ENCODE measurements around the gene LRCOL1.
"Not testable (repeated sequence)": the region's sequence is repeated elsewhere in the genome, so short reads cannot be mapped to it uniquely, and the experiment has no call there.

LRCOL1 gene

DNA sequence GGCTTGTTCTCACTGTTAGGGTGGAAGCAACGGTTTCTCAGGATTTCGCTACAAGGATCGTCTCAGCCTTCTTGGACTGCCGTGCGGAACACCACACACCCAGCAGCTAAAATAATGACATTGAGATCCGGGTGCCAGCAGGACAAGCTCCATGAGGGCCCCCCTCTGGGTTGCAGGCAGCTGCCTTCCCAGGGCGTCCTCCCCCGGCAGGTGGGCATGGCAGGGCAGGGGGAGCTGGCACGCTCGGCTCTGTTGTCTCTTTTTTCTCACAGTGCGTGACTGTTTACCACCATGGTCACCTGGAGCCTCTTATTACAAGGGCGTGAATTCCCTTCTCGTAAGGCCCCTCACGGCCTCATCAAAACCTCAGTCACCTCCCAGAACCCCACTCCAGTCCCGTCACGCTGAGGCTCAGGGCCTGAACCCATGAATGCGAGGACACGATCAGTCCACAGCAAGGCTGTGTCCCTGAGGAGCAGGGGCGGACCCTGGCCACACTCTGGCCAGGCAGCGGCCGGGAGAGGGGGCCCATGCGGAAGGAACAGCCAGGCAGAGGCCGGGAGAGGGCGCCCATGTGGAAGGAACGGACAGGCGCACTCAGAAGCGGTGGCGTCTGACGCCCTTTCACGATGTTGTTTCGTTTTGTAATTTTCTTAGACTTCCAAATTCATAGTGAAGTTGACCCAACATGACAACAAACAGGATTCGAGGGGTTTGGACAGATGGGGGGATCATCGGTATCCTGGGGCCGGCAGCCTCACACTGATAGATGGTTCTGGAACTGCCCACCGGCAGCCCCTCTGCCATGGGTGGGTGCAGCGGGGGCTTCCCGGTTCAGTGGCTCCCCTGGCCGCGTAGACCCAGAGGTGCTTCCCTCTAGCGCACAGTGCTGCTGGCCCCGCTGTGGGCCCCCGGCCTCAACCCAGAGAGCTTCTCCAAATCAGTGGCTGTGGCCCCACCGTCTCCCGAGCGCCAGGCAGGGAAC lies 10.0 kb downstream of the LRCOL1 start:
- peak; percentile 90 for DNase-seq

DNA sequence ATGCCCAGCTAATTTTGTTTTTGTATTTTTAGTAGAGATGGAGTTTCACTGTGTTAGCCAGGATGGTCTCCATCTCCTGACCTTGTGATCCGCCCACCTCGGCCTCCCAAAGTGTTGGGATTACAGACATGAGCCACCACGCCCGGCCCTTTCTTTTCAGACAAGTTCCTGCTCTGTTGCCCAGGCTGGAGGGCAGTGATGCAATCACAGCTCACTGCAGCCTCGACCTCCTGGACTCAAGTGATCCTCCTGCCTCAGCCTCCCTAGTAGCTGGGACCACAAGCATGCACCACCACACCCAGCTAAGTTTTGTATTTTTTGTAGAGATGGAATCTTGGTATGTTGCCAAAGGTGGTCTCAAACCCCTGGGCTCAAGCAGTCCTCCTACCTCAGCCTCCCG lies 10.9 kb downstream of the LRCOL1 start:
- DNase-seq, result not testable (repeated sequence)

DNA sequence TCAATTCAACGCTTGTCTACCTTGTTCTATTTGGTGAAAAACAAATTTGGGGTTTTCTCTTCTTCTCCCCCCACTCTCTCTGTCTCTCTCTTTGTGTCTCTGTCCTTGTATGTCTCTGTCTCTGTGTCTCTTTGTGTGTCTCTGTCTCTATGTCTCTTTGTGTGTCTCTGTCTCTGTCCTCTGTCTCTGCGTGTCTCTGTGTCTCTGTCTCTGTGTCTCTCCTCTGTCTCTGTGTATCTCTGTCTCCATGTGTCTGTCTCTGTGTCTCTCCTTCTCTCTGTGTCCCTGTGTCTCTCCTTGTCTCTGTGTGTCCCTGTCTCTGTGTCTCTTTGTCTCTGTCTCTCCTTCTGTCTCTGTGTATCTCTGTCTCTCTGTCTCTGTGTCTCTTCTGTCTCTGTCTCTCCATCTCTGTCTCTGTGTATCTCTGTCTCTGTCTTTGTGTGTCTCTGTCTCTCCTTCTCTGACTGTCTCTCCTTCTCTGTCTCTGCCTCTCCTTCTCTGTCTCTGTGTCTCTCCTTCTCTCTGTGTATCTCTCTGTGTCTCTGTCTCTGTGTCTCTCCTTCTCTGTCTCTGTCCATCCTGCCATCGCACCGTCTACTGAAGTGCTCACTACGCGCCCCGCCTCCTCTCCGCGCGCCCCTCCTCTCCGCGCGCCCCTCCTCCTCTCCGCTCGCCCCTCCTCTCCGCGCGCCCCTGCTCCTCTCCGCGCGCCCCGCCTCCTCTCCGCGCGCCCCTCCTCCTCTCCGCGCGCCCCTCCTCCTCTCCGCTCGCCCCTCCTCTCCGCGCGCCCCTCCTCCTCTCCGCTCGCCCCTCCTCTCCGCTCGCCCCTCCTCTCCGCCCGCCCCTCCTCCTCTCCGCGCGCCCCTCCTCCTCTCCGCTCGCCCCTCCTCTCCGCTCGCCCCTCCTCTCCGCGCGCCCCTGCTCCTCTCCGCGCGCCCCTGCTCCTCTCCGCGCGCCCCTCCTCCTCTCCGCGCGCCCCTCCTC lies 12.8 kb downstream of the LRCOL1 start:
- peak; percentile 16 for DNase-seq

DNA sequence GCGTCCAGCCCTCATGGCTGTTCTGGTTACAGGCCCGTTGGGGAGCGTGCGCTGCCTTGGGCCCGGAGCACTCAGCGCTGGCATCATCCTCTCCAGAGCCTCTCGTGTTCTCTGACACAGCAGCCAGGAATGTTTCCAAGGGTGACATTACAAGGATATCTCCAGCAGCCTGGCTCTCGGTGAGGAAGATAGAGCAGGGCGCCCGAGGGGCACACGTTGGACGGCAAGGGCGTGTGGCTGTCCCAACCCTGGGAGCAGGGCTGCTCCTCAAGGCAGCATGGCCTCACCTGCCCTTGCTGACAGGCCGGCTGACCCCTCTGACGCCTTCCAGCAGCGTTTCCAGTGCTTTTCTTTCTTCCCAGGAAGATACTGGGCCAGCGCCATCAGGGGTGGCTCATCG lies 14.4 kb downstream of the LRCOL1 start:
- no peak for DNase-seq

DNA sequence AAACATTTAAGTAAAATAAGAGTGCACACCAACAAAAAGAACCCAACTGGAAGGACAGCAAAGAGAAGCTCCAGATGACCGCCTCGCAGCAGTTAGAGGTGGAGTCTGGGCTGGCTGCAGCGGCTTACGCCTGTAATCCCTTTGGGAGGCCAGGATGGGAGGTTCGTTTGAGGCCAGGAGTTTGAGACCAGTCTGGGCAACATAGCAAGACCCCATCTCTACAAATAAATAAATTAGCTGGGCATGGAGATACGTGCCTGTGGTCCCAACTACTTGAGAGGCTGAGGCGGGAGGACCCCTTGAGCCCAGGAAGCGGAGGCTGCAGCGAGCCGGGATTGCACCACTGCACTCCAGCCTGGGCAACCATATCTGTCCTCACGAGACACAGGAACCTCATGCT lies 15.2 kb downstream of the LRCOL1 start:
- no peak for DNase-seq

DNA sequence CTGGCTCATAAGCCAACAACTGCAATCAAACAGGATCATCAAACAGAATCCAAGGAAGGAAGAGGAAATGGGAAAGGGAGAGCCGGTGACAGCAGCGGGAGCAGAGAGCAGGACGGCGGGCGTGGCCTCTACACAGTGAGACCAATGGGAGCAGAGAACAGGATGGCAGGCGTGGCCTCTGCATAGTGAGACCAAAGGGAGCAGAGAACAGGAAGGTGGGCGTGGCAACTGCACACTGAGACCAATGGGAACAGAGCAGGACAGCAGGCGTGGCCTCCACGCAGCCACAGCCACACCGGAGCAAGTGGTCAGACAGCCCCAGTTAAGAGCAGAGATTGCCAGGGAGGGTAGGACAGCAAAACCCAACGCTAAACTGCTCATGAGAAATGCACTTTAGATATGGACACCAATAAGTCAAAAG lies 16.4 kb downstream of the LRCOL1 start:
- DNase-seq, result peak; percentile 67

DNA sequence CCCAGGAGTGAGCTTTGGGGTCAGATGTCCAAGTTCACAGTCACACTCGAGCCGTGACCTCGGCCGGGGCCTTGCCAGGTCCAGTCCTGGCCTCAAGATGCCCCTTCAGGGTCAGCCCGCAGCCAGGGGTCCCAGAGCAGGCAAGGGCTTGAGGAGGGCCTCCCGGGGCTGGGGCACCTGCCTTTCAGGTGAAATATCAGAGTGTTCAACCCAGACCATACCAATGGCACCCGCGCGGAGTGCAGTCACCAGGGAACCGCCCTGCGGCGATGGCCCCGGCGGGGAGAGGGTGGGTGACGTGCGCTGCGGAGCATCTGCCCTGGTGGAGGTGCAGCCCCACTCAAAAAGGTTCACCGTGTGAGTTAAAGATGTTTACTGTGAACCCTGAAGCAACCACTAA lies 16.9 kb downstream of the LRCOL1 start:
- no peak for DNase-seq

DNA sequence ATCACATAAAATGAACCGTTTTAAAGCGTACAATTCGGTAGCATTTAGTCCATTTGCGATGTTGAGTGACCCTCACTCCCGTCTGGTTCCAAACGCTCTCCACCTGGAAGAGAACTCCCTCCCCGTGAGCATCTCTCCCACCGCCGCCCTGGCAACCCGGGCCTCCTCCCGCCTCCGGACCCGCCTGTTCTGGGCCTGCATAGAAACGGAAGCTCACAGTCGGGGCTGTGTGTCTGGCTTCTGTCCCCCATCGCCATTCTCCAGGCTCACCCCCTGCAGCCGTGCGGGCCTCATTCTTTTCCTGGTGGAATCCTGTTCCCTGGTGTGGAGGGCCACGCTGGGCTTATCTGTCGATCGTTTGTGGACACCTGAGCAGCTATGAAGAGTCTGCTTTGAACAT lies 17.3 kb downstream of the LRCOL1 start:
- no peak for DNase-seq

DNA sequence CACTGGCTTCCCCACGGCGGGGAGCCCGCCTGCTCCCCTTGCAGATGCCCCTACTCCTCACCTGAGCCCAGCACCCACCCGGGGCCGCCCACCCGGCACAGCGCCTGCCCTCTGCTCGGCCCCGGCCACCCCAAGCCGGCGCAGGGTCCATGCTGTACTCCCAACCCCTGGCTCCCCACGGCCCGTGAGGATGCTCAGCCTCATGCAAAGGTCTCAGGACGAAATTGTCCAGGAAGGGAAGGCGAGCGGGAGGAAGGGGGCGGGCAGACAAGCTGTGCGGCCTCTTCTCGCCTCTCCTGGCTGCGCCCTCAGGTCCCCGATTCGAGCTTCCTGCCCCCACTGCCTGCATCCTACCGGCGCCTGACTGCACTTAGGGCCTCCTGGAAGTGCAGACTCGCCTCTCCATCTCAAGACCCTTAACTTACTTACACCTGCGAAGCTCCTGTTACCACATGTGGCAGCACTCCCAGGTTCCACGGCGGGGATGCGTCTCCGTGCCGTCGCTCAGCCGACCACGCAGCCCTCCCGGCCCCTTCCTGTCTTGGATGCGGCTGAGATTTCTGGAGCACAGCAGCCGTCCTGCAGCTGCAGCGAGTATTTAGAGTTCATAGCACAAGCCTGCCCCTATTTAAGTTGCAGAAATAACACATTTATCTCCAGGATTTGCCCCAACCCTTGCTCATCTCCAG lies 18.0 kb downstream of the LRCOL1 start:
- DNase-seq, result no peak

DNA sequence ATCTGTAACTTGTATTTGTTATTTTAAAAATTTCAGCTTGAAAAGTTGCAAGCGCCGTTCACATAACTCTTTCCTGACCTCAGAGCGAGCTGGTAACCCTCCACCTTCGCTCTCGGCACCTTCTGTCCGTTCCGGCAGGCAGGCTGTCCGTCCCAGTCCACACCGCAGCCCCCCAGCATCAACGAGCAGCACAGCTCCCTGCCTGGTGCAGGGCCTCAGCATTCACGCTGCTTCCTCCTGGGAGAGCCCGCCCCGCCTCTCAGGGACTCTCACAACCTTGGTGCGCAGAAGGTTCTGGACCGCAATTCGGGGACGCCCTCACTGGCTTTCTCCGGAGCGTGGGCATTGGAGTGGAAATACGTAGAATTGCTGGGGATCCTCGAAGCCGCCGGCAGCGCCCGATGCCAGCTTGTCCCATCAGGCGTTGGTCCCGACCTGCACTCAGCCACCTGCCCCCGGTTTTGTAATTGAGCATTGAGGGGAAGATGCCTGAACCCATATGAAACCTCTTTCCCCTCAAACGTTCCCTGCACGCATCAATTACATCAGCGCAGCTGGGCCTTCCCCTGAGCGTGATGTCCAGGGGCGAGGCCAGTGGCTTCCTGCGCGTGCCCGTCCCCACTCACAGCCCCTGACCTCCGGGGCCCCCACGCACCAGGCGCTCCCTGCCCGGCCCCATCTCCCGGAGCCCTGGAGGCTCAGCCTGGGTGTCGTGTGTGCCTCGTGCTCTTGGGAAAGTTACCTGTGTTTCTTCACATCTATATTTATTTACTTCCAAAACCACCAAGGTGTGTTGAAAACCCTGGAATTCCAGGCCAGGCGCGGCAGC lies 19.1 kb downstream of the LRCOL1 start:
- no peak for DNase-seq

DNA sequence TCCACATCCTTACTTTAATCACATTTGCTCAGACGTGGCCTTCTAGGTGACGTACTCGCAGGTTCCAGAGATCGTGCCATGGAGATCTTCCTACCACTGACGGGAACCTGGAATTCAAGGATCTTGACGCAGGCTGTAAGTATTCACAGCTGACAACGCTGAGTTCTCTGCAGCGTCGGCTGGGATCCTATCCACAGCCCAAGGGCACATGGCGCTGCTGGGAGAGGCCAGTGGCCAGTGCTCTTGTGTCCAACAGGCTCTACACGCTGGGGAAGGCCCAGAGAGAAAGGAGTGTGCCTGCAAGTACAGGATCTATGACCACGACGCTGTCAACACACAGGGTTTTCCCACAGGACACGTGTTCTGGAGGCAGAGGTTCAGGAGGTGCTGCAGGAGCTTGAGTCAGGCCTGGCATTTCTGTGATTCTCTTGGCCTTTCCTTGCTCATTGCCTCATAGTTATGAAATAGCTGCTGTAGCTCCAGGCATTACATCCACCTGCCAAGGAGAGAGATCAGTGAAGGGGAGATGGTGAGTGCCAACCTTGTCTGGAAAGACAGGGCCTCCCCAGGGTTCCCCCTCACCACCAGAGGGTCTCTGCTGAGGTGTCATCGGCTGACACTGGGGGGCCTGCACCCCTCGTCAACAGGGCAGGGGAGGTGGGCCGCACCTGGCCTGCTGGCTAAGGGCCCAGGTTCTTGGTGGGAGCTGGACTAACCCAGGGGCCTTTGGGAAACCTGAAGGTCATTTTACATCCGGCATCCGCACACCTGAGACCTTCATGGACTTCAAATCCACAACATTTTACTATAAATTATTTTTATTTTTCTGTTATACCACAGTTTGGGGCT lies 21.3 kb downstream of the LRCOL1 start:
- DNase-seq, result no peak

DNA sequence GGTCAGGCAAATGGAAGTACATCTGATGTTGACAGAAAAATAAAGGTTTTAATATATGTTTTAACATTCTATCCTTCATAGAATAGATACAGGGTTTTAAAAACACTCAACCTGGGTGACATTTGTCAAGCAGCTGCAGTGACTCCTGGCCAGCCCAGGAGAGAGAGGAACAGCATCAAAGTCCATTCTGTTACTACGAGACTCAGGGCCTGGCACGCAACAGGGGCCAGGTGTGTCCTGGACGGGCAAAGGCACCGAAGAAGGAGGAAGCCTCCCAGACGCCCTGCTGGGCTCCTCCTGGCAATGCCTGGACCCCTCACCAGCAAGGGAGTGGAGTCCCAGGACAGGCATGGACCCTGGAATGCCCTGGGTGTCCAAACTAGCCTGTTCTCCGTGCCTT lies 22.1 kb downstream of the LRCOL1 start:
- no peak for DNase-seq

DNA sequence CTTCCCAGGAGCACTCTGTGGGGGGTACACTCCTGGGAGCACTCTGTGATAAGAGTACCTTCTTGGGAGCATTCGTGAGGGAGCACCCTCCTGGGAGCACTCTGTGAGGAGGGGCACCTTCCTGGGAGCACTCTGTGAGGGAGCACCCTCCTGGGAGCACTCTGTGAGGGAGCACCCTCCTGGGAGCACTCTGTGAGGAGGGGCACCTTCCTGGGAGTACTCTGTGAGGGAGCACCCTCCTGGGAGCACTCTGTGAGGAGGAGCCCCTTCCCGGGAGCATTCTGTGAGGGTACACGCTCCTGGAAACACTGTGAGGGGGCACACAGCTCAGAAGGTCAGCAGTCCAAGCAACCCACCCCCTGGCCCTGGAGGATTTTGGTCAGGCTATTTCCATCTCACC lies 22.6 kb downstream of the LRCOL1 start:
- DNase-seq, result no peak

DNA sequence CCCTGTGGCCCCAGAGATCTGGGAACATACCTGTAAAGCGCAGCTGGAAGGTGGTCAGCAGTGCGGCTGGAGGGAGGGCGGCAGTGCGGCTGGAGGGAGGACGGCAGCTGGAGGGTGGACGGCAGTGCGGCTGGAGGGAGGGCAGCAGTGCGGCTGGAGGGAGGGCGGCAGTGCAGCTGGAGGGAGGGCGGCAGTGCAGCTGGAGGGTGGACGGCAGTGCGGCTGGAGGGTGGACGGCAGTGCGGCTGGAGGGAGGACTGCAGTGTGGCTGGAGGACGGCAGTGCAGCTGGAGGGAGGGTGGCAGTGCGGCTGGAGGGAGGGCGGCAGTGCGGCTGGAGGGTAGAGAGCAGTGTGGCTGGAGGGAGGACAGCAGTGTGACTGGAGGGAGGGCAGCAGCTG lies 23.5 kb downstream of the LRCOL1 start:
- no peak for DNase-seq

DNA sequence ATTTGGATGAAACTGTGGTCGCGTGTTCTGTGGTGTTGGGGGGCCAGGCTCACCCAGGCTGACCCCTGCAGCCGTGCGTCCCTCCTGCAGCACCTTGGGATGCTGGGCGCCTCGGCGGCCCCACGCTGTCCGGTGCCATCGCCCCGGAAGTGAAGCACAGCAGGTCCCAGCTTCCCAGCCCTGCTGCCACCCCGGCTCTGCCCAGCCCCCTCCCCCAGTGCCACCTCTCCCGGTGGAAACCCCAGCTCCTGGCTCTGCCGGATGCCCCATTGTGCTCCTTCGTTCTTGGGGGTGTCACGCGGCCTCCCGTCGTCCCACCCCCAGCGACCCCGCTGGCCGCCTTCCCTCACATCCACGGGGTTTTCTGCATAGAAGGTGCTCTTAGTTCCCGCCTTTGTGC lies 25.2 kb downstream of the LRCOL1 start:
- DNase-seq, result no peak

DNA sequence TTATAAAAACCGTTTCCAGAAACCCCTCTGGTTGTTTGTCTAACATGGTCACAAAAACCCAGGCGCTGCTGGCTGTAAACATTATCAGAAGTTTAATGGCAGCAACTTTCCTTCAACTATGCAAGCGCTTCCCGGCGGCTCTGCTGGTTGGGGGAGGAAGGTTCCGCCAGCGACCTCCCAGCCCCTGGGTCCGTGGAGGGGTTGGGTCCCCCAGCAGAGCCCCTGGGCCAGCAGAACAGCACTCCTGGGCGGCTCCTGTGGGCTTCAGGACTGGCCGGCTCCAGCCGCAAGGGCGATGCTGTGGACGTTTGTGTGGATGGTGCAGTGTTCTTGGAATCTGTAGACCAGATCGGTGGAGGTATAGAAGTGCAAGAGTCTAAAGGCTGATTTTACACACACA lies 26.0 kb downstream of the LRCOL1 start:
- DNase-seq, result no peak

DNA sequence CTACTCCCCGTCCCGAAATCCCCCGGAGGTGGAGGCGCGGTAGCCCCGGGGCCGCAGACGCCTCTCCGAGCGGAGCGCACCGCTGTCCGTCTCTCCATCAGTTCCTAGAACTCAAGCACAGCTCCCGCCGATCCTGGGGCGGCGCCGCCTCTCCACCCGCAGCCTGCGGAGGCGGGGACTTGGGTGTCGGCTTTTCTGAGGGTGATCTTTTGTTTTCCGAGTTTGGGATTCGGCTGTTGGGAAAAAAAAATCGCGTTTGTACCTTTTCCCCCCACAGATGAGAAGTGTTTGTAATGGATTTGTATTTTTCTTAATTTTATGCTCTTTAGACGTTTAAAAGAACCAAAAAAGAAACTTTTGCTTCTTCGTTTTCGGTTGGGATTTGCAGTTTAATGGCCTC lies 26.6 kb downstream of the LRCOL1 start:
- no peak for DNase-seq

DNA sequence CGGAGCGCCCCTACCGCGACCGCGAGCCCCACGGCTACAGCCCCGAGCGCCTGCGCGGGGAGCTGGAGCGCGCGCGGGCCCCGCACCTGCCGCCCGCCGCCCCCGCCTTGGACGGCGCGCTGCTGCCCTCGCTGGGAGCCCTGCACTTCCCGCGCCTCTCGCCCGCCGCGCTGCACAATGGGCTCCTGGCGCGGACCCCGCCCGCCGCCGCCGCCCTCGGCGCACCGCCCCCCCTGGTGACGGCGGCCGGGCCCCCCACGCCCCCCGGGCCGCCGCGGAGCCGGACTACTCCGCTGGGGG lies 27.0 kb downstream of the LRCOL1 start:
- DNase-seq, result no peak

DNA sequence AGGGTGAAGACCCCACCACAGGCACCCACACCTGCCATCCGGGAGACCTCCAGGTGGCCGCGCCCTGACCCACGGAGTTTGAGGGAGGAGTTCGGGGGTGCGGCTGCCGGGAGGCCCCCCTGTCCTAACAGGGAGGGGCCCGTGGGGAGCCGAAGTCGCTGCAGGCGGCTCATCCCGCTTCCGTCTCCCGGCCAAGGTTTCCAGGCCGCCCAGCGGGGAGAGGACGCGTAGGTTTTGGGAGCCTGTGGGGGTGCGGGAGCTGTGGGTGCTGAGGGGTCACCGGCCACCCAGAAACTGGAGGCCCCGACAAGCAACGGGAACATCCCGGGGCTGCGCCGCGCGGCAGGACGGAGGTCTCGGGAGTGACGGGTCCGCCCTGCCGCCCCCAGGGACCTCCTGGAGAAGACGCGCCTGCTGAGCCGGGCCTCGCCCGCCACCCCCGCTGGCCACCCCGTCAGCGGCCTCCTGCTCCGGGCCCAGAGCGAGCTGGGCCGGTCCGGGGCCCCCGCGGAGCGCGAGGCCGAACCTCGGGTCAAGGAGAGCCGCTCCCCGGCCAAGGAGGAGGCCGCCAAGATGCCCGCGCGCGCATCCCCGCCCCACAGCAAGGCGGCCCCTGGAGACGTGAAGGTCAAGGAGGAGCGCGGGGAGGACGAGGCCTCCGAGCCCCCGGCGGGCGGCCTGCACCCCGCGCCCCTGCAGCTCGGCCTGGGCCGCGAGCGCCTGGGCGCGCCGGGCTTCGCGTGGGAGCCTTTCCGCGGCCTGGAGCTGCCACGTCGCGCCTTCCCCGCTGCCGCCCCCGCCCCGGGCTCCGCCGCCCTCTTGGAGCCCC lies 27.6 kb downstream of the LRCOL1 start:
- DNase-seq, result no peak

DNA sequence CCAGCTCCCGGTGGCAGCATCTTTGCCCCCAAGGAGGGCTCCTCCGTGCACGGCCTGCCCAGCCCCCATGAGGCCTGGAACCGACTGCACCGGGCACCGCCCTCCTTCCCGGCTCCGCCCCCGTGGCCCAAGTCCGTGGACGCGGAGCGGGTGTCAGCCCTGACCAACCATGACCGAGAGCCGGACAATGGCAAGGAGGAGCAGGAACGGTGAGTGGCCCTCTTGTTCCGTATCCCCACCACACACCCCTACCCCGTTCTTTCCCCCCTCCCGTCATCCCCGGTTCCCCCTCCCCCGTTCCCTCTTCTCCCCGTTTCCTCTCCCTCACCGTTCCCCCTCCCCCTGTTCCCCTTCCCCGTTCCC lies 28.3 kb downstream of the LRCOL1 start:
- no peak for DNase-seq

Data from NCI-H510A treated with DMSO at 0.1 percent for 48 hours (cell line).